GM21390 (cell line): ENCODE measurements around the gene SAMD7.

Experiments
- ATAC-seq: cut with Tn5 transposase; IDR thresholded peaks from one replicate; pipeline ENCODE4 v1.9.1; 2021; ENCODE audit not compliant: unreplicated experiment

SAMD7 gene

GRCh38 chr3:169965562-169966427 is 54.4 kb downstream of the SAMD7 start:
- ATAC-seq = peak; percentile 24

GRCh38 chr3:169966428-169966950 is 55.1 kb downstream of the SAMD7 start, which contains the start of gene SEC62:
Gene SEC62 (plus strand): TSS chr3:169966807. CDS start chr3:169966823, 16 bp downstream.
- peak; percentile 82 for ATAC-seq

- ATAC-seq = peak; percentile 28
Observed at GRCh38 chr3:169966951-169967915, 55.9 kb downstream of the SAMD7 start.

DNA sequence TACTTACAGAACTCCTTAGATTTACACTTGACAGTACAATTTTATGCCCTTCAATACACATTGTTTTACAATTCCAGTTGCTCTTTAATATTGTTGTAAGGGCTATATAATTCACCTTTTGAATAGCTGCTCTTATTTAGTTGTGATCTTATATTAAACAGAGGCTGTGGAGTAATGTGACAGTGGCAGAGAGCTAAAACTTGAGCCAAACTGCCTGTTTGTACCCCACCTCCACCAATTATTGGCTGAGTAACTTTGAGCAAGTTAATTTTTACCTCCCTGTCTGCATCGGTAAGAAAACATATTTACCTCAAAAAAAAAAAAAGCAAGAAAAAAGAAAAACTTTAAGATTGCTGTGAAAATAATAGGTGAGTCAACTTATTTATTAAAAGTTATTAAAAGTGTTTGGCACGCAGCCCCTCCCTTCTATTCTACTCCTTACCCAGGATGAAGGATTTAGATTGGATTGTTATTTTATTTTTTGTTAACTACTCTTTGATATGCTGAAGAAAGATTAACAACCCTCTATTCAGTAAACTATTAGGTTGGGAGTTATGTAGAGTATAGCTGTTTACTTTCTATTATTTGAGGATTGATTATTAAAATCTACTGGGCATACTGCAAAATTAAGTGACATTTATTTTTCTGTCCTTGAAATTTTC is 57.0 kb downstream of the SAMD7 start:
- no peak for ATAC-seq

DNA sequence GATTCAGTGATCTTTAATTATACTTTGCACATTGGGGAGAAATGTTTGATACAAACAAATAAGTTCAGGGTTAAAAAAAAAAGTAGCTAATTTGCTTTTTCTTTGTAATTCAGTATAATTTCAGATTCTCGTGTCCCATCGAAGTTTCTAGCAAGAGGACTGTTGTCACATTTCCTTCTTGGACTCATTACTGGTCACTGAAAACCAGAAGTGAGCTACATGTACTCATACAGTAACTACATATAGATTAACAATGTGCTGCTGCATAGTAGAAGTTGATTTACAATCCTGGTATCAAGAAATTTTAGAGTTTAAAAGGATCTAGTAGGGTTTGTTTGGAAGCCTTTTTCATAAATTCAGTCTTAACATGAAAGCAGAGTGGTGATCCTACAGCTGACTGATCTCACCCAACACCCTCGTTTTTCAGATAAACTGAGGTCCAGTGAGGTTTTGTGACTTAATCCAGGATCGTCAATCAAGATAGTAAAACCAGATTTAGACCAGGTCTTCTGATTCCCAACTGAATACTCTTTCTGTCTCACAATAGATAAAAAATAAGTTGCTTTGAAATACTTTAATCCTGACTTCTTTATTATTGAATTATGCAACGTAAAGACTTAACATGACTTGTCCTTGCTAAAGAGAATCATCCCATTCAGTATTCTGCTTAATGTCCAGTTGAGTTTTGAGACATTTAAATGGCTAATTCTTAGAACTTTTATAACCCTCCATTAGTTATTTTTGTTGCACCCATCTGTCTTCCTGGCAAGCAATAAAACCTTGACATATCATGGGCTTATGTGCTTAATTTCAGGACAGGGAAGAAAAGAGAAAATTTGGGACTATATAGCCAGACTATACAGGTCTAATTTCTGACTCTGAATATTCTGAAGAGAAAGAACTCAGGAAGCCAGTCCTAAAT is 58.1 kb downstream of the SAMD7 start:
- ATAC-seq = no peak

DNA sequence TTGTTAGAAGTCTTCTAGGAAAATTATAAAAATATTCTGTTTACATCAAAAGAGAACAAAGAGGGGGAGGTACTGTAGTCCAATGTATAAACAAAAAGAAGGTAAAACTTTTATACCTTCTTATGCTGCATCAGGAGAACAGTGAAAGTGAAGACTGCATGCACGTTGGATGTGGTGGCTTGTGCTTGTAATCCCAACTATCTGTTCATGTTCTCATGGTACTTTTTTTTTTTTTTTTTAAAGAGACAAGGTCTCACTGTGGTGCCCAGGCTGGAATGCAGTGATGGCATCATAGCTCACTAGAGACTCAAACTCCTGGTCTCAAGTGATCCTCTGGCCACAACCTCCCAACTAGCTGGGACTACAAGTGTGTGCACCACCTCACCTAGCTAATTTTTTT is 59.5 kb downstream of the SAMD7 start:
- no peak for ATAC-seq

GRCh38 chr3:169971522-169971921 is 60.1 kb downstream of the SAMD7 start:
- ATAC-seq = no peak

DNA sequence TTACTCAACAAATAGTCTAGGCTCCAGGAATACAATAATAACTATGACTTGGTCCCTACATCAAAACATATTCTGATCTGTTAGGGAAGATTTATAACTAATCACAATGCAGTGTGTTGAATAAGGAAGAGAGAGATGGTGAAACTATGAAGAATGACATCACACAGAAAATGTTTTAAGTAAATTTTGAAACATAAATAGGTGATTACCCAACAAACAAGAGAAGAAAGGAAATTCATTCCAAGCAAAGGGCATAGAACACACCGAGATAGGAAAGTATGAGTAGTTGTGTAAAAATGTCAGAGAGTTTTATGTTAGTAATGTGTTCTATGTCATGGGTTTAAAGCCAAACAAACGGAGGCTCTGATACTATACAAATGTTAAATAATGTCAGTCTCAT is 68.7 kb downstream of the SAMD7 start:
- ATAC-seq = no peak

DNA sequence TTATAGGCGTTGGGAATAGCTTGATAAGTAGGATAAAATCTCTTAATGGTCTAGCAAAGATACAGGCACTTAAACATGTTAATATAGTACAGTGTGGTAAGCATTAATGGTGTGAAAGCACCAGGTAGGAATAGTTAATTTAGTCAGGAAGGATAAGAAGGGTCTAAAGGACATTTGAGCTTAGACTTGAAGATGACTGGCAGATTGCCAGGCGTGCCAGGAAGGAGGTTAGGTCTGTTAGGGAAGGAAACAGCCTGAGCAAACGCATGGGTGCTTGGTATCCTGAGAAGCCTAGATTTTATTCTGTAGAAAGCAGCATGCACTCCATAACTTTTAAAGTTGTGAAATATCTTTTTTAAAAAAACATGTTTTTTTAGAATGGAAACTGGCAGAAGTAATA is 72.9 kb downstream of the SAMD7 start:
- no peak for ATAC-seq
